ENCODE results near the gene AMBP.
"Not testable (repeated sequence)": the region's sequence is repeated elsewhere in the genome, so short reads cannot be mapped to it uniquely, and the experiment has no call there.

AMBP gene

DNA sequence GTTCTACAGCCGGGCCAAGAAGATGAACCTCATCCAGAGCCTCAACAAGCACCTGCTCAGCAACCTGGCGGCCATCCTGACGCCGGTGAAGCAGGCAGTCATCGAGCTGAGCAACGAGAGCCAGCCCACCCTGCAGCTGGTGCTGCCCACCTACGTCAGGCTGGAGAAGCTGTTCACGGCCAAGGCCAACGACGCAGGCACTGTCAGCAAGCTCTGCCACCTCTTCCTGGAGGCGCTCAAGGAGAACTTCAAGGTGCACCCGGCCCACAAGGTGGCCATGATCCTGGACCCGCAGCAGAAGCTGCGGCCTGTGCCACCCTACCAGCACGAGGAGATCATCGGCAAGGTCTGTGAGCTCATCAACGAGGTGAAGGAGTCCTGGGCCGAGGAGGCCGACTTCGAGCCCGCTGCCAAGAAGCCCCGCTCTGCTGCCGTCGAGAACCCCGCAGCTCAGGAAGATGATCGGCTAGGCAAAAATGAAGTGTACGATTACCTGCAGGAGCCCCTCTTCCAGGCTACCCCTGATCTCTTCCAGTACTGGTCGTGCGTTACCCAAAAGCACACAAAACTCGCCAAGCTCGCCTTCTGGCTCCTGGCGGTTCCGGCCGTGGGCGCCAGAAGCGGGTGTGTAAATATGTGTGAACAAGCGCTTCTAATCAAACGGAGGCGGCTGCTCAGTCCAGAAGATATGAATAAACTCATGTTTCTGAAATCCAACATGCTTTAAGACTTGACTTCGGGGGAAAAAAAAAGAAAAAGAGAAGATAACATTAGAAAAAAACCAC, 28.5 kb downstream of the AMBP start:
- no peak for DNase-seq

DNA sequence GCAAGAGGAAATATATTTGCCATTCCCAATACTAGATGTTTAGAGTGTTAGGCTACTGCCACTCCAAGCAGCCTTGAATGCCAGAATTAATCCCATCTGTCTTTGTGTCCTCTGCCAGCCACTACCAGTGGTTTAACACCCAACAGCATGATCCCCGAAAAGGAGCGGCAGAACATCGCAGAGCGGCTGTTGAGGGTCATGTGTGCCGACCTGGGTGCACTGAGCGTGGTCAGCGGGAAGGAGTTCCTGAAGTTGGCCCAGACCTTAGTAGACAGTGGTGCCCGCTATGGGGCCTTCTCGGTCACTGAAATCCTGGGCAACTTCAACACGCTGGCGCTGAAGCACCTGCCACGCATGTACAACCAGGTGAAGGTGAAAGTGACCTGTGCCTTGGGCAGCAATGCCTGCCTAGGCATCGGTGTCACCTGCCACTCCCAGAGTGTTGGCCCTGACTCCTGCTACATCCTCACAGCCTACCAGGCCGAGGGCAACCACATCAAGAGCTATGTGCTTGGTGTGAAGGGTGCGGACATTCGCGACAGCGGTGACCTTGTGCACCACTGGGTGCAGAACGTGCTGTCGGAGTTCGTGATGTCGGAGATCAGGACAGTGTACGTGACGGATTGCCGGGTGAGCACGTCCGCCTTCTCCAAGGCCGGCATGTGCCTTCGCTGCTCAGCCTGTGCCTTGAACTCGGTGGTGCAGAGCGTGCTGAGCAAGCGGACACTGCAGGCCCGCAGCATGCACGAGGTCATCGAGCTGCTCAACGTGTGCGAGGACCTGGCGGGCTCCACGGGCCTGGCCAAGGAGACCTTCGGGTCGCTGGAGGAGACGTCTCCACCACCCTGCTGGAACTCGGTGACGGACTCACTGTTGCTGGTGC, 29.3 kb downstream of the AMBP start:
- no peak for DNase-seq

DNA sequence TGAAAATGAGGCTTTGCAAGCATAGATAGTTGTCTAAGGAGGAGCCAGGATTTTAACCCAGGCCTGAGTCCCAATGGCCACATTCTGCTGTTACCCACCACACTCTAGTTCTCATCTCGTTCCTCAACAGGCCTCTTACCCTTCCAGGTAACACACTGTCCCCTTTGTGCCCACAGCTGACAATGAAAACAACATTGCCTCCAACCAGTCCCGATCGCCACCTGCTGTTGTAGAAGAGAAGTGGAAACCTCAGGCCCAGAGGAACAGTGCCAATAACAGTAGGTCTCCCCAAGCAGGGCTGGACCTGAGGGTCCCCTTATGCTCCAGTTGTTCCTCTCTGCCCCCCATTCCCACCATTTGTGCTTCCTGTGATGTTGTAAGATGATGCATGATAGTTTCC, 30.4 kb downstream of the AMBP start:
- DNase-seq = no peak

DNA sequence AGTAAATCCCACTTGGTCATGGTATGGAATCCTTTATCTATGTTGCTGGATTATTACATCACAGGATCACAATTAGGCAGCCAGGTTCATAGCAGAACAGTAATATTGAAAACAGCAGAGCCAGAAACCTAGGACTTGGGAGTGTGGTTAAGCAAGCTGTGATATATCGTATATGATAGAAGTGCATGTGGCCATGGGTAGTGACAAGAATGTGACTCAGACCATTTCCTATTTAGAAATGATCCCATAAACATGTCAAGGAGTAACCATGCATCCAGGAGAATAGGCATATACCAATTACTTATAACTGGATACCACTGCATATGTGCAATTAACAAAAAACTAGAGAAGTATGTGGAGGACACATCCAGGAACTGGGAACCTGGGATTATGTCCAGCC, 31.2 kb downstream of the AMBP start:
- peak; percentile 32 for DNase-seq

DNA sequence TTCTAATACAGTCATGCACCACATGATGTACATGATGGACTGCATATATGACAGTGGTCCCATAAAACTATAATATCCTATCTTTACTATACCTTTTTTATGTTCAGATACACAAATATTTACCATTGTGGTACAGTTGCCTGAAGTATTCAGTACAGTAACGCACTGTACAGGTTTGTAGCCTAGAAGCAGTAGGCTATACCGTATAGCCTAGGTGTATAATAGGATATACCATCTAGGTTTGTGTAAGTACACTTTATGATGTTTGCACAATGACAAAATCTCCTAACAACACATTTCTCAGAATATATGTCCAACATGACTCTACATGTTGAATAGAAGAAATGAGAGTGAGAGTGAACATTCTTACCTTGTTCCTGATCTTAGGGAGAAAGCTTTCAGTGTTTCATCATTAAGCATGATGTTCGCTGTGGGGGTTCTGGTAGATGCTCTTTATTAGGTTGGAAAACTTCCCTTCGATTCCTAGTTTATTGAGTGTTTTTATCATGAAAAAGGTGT, 31.8 kb downstream of the AMBP start:
- no peak for DNase-seq

DNA sequence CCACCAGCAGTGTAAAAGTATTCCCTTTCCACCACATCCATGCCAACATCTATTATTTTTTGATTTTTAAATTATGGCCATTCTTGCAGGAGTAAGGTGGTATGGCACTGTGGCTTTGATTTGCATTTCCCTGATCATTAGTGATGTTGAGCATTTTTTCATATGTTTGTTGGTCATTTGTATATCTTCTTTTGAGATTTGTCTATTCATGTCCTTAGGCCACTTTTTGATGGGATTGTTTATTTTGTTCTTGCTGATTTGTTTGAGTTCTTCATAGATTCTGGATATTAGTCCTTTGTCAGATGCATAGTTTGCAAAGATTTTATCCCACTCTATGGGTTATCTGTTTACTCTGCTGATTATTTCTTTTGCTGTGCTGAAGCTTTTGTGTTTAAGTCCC, 34.4 kb downstream of the AMBP start:
- DNase-seq = not testable (repeated sequence)

DNA sequence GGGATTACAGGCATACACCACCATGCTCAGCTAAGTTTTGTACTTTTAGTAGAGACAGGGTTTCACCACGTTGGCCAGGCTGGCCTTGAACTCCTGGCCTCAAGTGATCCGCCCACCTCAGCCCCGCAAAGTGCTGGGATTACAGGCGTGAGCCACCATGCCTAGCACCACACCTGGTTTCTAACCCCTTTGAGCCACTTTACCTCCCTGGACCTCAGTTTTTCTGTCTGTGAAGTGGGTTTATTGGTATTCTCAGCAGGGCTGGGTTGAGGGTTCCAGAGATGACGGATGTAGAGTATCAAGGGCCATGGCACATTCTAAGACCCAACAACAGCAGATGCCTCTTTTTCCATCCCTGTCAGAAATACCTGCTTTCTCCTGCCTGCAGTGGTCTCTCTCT, 38.6 kb downstream of the AMBP start:
- no peak for DNase-seq

DNA sequence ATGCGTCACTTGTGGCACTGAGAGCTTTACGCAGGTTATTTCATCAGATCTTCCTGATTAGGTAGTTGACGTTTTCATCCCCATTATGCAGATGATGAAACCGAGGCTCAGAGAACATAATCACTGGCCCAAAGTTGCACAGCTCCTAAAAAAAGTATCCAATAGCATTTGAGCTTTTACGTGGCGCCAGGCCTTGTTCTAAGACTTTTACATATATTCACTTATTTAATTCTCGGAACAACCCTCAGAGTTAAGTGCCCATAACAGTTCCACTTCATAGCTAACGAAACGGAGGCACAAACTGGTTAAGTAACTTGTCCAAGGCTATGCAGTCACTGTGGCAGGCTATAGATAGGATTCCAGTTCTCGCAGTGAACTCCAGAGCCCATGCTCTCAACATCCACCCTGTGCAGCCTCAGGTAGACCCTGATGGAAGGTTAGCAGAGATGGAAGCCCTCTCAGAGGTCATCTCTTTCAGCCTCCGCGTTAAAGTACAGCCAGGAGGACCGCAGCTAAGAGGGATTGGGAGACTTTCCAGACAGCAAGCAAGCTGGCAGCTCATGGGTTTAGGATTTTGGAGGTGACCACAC, 39.3 kb downstream of the AMBP start:
- no peak for DNase-seq

DNA sequence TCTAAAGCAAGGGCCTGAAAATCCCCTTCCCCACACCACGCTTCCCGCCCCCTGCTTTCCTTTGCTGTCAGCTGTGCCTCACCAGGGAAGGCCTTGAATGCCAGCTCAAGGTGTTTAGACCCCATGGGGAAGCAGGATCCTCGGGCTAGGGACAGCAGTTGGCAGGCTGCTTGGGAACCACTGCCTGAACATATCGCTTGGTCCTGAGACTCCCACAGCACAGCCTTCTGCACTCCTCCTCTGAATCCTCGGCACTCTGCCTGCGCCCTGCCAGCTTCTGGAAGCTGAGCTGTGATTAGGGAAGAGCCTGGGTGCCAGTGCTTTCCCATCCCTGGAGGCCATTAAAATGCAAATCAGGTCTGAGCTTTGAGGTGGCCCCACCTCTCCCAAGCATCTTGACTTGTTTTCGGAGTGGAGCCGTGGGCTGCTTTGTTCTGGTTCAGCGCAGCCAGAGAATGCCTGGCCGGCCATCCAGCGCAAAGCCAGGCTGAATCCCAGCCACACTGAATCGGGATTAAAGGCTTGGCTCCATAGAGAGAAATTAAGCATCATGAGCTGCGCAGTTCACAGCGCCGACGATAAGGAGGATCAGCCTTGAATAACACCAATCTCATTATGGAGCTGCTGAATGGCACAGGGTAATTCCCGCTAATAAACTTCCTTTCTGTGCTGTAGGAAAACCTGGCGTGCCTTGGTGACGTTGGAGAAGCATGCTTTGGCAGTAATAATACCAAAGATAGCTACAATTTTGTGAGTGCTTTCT, 40.0 kb downstream of the AMBP start:
- no peak for DNase-seq

DNA sequence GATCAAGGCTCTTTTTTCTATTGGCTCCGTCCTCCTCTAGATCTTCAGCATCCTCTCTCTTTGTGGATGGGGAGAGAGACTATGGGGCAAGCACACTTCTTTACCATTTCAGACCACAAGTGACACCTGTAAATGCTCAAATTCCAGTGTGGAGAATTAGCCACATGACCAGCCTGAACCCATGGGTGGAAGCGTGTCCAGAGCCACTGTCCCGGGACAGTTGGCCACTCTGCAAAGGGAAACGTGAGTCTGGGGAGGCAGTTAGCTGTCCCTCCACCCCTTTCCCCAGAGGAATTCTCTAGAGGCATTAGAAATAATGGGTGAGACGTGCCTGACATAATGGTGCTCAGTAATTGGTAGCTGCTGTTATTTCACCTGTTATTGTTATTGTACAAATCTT, 40.9 kb downstream of the AMBP start:
- DNase-seq = no peak

DNA sequence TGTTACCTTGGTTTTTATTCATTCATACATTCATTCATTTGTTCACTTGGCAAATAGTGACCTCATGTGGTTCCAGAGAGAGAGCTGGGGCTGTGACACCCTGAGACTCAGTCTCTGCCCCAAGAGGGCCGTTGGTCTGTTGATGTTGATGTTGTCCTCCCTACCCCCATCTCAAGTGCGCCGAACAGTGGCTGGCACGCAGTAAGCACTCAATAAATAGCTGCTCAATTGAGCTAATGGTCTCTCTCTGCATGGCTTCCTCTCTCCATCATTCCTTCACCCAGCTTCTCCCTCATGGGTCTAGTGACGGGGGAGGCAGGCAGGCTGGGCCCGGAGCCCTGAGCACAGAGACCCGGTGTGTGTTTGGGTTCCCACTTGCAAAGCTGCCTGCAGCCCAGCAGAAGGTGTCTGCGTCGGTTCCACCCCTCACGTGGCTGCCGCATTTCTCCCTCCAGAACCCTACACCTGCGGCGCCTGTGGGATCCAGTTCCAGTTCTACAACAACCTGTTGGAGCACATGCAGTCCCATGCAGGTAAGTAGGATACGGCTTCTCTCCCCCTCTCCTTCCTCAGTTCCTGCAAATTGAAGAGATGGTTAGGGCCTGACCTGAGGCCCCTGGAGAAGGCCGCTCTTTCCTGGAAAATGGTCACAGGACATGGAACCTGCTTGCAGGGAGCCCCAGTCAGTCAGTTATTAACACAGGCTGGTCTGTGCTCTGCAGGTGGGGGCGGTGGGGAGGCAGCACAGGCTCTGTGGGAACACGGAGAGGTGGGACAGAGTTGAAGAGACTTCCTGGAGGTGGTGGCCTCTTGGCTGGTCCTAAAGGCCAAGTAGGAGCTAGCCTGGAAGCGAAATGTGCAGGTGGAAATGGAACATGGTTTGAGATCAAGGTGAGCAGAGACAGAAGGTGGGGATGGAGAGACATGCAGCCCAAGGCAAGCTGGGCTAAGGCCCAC, 42.0 kb downstream of the AMBP start:
- no peak for DNase-seq

DNA sequence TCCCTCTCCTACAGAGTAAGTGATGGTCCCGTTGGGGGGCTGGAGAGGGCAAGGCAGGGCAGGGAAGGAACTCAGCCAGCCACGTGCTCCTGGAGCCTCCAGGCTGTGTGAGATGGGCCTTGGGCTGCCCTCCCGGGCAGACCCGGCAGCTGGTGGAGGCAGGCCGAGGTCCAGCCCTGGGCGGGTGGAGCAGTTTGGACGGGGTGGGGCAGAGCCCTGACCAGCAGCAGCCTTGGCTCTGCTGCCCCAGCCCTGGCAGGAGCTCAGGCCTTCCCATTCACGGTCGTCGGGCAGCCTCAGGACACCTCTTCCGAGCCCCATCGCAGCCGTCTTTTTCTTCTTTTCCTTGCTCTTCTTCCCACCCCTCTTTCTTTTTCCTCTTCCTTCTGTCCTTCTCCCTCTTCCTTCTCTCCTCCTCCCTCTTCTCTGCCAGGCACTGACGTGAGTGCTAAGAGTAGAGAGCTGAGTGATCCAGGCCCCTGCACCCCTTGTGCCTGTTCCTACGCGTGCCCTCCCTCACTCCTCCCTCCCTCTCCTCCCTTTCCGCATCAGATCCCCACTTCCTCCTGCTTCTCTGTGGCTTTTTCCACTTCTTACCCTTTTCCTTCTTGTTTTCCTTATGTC, 42.8 kb downstream of the AMBP start:
- DNase-seq = no peak

DNA sequence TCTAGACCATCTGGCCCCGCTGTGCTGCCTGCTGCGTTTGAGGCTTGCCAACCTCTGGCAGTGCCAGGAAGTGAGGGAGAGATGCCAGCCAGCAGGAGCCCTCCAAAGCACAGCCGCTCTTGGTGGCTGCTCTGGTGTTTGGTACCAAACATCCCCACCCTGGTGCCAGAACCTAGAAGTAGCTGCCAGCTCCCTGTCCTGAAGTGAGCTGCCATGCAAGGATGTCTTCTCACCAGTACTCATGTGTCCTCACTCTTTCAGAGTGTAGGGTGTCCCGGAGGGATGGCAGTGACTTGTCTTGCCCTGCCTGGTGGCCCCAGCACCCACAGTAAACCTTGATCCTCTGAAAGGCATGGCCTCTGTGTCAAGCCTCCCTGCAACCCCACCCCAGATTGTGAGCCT, 43.4 kb downstream of the AMBP start:
- no peak for DNase-seq

DNA sequence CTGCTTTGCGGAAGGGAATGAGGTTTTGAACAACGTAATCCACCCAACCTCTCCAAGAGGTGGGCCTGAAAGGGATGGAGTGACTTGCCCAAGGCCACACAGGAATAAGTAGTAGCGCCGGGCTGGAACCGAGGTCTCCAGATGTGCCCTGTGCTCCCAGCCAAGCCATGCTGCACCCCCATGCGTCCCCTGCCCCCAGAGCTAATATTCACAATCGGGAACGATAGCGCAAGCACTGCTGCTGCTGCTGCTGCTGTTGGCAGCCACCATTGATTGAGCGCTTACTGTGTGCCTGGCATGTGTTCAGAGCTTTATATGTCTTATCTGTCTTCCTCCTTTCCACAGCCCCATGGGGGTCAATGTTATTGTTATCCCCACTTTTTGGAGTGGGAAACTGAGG, 43.9 kb downstream of the AMBP start:
- DNase-seq = no peak

DNA sequence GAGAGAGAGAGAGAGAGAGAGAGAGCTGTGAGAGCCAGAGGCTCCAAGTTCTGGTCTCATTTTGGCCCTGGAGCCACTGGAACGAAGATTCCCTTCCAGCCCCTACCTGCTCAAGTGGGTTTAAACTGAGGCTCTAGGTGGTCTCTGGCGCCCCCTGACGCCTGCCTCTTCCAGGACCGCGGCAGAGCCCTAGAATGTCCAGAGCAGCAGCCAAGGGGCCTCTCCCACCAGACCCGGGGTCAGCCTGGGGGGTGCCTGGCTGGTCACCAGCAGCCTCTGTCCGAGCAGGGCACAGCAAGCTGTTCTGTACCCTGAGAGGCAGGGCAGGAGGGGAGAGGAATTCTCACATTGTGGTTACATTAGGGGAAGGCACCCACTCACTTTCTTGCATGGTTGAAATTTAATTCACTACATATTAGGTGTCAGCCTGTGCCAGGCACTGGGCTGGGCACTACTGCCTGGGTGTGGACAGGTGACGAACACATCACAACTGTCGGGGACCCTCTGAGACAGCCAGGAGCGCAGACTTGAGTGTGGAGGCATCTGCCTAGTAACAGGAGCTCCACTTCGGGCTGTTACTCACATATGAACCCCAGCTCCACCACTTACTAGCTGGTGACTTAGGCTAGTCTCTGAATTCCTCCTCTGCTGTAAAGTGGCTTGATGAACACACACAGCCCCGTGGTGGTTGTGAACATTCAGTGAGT, 44.5 kb downstream of the AMBP start:
- peak; percentile 9 for DNase-seq

DNA sequence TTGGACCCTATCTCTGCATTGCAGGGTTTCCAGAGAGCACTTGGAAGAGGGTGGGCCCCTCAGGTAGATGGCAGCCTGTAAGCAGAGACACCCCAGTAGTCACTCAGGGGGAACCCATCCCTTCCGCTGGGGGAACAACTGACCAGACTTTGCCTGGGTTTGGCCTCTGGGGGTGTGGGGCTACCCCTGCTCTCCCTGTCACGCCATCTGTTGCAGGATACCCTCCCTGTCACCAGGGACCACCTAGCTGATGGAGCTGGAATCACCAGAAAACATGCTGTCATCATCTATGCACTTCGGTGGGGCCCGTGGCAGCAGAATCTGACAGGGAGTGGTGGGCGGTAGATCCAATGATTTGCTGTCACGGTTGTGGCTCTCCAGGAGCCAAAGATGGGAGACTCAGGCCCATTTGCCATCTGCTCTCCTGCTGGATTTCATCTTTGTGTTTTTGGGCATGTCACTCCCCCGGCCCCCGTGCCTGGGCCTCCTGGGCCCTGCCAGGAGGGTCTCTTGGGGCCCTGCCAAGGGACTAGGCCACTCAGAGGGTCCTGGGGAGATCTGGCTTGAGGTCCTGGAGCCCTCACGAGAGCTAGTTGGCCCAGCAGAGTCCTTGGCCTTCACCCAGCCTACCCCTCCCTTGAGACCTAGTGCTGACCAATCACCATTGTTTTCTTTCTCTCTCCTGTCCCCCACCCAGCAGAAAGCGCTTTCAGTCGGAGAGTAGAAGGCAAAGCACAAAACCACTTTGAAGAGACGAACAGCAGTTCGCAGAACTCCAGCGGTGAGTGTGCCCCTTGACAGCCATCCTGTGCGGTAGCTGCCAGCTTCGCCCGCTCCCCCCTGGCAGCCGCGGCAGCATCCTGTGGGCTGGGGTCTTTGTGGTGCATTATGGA, 45.9 kb downstream of the AMBP start:
- no peak for DNase-seq

DNA sequence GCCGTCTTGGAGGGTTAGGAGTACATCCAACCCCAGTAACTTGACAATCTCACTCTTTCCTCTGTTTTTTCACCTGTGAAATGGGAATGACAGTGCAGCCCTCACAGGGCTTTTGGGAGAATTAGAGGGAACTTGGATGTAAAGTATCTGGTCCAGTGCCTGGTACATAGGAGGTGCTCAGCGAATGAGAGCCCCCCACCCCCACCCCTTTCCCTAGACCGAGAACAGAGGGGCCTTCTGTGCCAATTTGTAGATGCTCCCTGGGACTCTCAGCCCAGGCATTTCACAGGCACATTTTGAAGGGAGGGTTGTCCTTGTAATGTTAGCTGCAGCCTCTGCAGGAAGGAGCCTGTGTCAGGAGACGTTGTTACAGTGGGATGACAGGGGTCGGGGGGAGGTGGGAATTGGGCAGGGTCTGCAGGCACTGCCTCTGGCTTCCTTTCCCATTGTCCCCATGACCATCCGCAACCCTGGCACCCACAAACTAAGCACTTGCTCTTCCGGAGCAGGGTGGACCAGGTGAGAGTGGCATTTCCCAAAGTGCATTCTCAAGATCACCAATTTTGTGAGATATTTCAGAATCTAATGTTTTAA, 47.0 kb downstream of the AMBP start:
- DNase-seq = no peak

DNA sequence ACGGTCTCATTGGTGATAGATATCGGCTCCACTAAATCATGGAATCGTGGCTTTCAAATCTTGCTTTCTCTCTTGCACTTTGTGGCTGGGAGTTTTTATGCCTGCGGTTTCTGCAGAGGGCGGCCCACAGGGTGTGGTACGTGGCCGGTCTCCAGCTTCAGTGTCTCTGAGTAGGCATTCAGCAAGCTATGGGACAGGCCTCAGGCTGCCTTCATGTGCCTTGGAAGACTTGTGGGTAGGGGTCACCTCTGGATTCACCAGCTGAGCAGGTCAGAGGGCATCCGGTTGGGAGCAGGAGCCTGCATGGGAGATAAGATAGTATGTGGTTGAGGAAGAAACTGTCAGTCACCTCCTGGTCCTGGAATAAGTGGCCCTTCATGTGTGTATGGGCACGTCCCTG, 47.7 kb downstream of the AMBP start:
- no peak for DNase-seq

Measured in fibroblast of upper back skin (primary cell).